Measurements from ENCODE around the gene NAALADL2. TPM values are rescaled to one million over a fixed set of nuclear protein-coding genes. Genes with fewer than 3 reads are reported as not detected.
"Not testable (repeated sequence)": the region's sequence is repeated elsewhere in the genome, so short reads cannot be mapped to it uniquely, and the experiment has no call there.

Gene NAALADL2
- polyA plus RNA-seq, 12 donors, result 3.4 to 18.8 (median 9.5) TPM; not detected in 1

GRCh38 chr3:175358935-175359334 is 499.8 kb downstream of the NAALADL2 start:
- DNase-seq, result no peak

GRCh38 chr3:175370426-175370825 is 511.3 kb downstream of the NAALADL2 start:
- not testable (repeated sequence) for DNase-seq

GRCh38 chr3:175371187-175371586 is 512.1 kb downstream of the NAALADL2 start:
- DNase-seq, result not testable (repeated sequence)

GRCh38 chr3:175374705-175375104 is 515.6 kb downstream of the NAALADL2 start:
- no peak for DNase-seq

- DNase-seq, result no peak
Measured at GRCh38 chr3:175378348-175378747, 519.2 kb downstream of the NAALADL2 start.

GRCh38 chr3:175381685-175382084 is 522.6 kb downstream of the NAALADL2 start:
- no peak for DNase-seq

GRCh38 chr3:175383371-175383770 is 524.2 kb downstream of the NAALADL2 start:
- no peak for DNase-seq

GRCh38 chr3:175383813-175384212 is 524.7 kb downstream of the NAALADL2 start:
- no peak for DNase-seq

- DNase-seq, result no peak
Measured at GRCh38 chr3:175384569-175384968, 525.4 kb downstream of the NAALADL2 start.

- DNase-seq, result no peak
Measured at GRCh38 chr3:175386630-175387029, 527.5 kb downstream of the NAALADL2 start.

- DNase-seq, result no peak
Measured at GRCh38 chr3:175389560-175389959, 530.4 kb downstream of the NAALADL2 start.

- no peak for DNase-seq
Measured at GRCh38 chr3:175391601-175392000, 532.5 kb downstream of the NAALADL2 start.

GRCh38 chr3:175392653-175393052 is 533.5 kb downstream of the NAALADL2 start:
- DNase-seq, result no peak

- DNase-seq, result no peak
Measured at GRCh38 chr3:175397372-175397771, 538.2 kb downstream of the NAALADL2 start.

GRCh38 chr3:175398676-175399075 is 539.5 kb downstream of the NAALADL2 start:
- DNase-seq, result no peak

- DNase-seq, result no peak
Measured at GRCh38 chr3:175399156-175399840, 540.2 kb downstream of the NAALADL2 start.

GRCh38 chr3:175404027-175404426 is 544.9 kb downstream of the NAALADL2 start:
- peak; percentile 38 for DNase-seq

GRCh38 chr3:175404621-175405020 is 545.5 kb downstream of the NAALADL2 start:
- DNase-seq, result peak; percentile 38

- DNase-seq, result no peak
Measured at GRCh38 chr3:175410251-175410650, 551.1 kb downstream of the NAALADL2 start.

GRCh38 chr3:175411405-175411804 is 552.3 kb downstream of the NAALADL2 start:
- no peak for DNase-seq

- DNase-seq, result no peak
Measured at GRCh38 chr3:175411946-175412345, 552.8 kb downstream of the NAALADL2 start.

- DNase-seq, result no peak
Measured at GRCh38 chr3:175413926-175414325, 554.8 kb downstream of the NAALADL2 start.

GRCh38 chr3:175416600-175416999 is 557.5 kb downstream of the NAALADL2 start:
- no peak for DNase-seq

- no peak for DNase-seq
Measured at GRCh38 chr3:175417426-175417825, 558.3 kb downstream of the NAALADL2 start.

Data from muscle of arm (tissue), 12 donors.